ENCODE measurements around the gene SCGB3A2.

GRCh38 chr5:147855774-147856069, 22.8 kb upstream of the SCGB3A2 start:
- TF ChIP-seq, protein P1, sequence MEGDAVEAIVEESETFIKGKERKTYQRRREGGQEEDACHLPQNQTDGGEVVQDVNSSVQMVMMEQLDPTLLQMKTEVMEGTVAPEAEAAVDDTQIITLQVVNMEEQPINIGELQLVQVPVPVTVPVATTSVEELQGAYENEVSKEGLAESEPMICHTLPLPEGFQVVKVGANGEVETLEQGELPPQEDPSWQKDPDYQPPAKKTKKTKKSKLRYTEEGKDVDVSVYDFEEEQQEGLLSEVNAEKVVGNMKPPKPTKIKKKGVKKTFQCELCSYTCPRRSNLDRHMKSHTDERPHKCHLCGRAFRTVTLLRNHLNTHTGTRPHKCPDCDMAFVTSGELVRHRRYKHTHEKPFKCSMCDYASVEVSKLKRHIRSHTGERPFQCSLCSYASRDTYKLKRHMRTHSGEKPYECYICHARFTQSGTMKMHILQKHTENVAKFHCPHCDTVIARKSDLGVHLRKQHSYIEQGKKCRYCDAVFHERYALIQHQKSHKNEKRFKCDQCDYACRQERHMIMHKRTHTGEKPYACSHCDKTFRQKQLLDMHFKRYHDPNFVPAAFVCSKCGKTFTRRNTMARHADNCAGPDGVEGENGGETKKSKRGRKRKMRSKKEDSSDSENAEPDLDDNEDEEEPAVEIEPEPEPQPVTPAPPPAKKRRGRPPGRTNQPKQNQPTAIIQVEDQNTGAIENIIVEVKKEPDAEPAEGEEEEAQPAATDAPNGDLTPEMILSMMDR (IDR thresholded peaks at IDR 0.05; ENCODE audit: low read depth, low read length, poor library complexity, severe bottlenecking): no peak
- no peak for TF ChIP-seq EZH2phosphoT487 (IDR thresholded peaks at IDR 0.05; ENCODE audit: borderline replicate concordance, low read length)

All from DOHH2 (cell line).